NB4 (cell line): ENCODE measurements around the gene EZR.
A peak's percentile ranks its signal among the peaks of the same experiment; 100 is the strongest.

Experiments used
- DNase-seq: peaks from one replicate; pipeline ENCODE4 v3.0.0; 2010; ENCODE audit warnings: low read depth
- H3K4me3 ChIP-seq: one replicate; pipeline ENCODE4 v1.5.1; 2011; ENCODE audit warnings: mild to moderate bottlenecking, low read depth, low read length, moderate library complexity
- CTCF ChIP-seq: IDR thresholded peaks from one replicate; pipeline ENCODE4 v1.5.1; 2012; ENCODE audit warnings: low read depth, low read length
- MAX ChIP-seq: IDR thresholded peaks from 2 replicates; pipeline ENCODE4 v1.6.1; 2011; ENCODE audit warnings: low read depth, low read length
- MYC ChIP-seq: IDR thresholded peaks from 2 replicates; pipeline ENCODE4 v1.6.1; 2011; ENCODE audit warnings: low read depth, low read length
- POLR2A ChIP-seq: IDR thresholded peaks from 2 replicates; pipeline ENCODE4 v1.6.1; 2011; ENCODE audit warnings: mild to moderate bottlenecking; ENCODE audit not compliant: insufficient read length; ENCODE audit errors: extremely low read depth

Gene EZR

DNA sequence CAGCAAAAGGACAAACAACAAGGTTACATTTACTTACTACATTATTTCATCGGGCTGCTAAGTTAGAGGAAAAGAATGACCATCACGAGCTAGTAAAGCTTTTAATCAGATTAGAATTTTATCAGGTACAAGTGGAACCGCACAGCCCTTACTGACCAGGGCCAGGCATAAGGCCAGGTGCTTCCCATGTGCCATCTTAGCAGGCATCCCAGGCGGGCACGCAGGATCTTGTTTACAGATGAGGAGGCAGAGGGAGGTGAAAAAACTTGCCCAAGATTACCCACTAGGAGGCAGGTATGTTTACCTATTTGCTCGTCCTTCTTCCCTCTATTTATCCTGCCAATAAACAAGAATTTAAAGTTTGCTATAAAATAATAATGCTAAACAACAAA is 10.7 kb downstream of the EZR start:
- no peak overlapping the region for H3K4me3 ChIP-seq
- no peak for DNase-seq
- no peak for TF ChIP-seq MAX
- no peak for TF ChIP-seq POLR2A
- no peak for TF ChIP-seq MYC
- TF ChIP-seq CTCF: no peak

GRCh38 chr6:158807515-158808441 is 11.4 kb downstream of the EZR start:
- no peak for DNase-seq
- no peak overlapping the region for H3K4me3 ChIP-seq
- TF ChIP-seq MAX: no peak
- TF ChIP-seq POLR2A: no peak
- TF ChIP-seq MYC: no peak
- no peak for TF ChIP-seq CTCF

- no peak for TF ChIP-seq CTCF
- no peak for TF ChIP-seq MAX
- TF ChIP-seq MYC: no peak
- no peak for TF ChIP-seq POLR2A
These were observed 13.3 kb downstream of the EZR start for GRCh38 chr6:158805698-158806377.

DNA sequence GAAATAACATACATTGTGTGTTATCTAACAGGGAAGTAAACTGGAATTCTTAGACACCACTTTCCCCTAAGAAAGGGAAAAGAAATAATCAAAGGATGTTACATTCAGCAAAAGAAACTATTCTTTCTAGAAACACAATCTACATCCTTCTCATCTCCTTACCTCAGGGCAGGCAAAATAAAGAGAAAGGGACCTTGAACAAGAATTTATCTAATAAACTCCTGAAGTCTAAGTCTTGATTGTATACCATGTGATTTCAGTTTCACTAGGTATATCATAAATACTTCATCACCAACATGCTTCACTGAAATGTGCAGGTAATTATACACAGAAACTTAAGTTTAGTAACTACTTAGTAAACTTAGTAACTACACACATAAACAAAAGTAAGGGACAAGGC is 15.0 kb downstream of the EZR start:
- TF ChIP-seq MAX (no peak), CTCF (no peak), POLR2A (no peak), MYC (no peak)
- peak overlapping the region; percentile 48 for H3K4me3 ChIP-seq

More at GRCh38 chr6:158805698-158806377, 13.3 kb downstream of the EZR start:
- H3K4me3 ChIP-seq: no peak overlapping the region
- peak; percentile 36 for DNase-seq

GRCh38 chr6:158803733-158804143 is 15.4 kb downstream of the EZR start:
- H3K4me3 ChIP-seq: peak overlapping the region; percentile 48
- DNase-seq: peak; percentile 82

More for the DNA sequence above, 15.0 kb downstream of the EZR start:
- no peak for DNase-seq

More at GRCh38 chr6:158803733-158804143, 15.4 kb downstream of the EZR start:
- TF ChIP-seq MYC: no peak
- no peak for TF ChIP-seq CTCF
- TF ChIP-seq MAX: no peak
- no peak for TF ChIP-seq POLR2A
